HFF-Myc (cell line): ENCODE results near the gene SIGLEC9.
A peak's percentile ranks its signal among the peaks of the same experiment; 100 is the strongest.

Experiments used
- DNase-seq: peaks from one replicate; pipeline ENCODE4 v3.0.0-alpha.2; 2011; ENCODE audit warnings: low read depth; ENCODE audit errors: extremely low read depth
- H3K4me3 ChIP-seq: replicated peaks from 2 replicates; pipeline ENCODE4 v1.5.1; 2011; ENCODE audit warnings: low read depth, mild to moderate bottlenecking, control low read depth, low read length
- TF ChIP-seq, protein P1 (sequence below): IDR thresholded peaks from 2 replicates; pipeline ENCODE4 v1.5.1; 2012; ENCODE audit warnings: mild to moderate bottlenecking, low read depth, low read length, control low read depth; ENCODE audit errors: missing control alignments

Gene SIGLEC9

DNA sequence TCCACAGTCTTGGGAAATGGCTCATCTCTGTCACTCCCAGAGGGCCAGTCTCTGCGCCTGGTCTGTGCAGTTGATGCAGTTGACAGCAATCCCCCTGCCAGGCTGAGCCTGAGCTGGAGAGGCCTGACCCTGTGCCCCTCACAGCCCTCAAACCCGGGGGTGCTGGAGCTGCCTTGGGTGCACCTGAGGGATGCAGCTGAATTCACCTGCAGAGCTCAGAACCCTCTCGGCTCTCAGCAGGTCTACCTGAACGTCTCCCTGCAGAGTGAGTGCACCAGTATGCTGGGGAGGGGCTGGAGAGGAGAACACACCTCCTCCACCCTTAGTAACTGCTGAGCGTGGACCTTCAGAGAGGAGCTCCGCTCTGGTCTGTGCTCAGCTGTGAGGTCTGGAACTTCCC is 2.3 kb downstream of the SIGLEC9 start:
- no peak for DNase-seq
- TF ChIP-seq, protein P1, sequence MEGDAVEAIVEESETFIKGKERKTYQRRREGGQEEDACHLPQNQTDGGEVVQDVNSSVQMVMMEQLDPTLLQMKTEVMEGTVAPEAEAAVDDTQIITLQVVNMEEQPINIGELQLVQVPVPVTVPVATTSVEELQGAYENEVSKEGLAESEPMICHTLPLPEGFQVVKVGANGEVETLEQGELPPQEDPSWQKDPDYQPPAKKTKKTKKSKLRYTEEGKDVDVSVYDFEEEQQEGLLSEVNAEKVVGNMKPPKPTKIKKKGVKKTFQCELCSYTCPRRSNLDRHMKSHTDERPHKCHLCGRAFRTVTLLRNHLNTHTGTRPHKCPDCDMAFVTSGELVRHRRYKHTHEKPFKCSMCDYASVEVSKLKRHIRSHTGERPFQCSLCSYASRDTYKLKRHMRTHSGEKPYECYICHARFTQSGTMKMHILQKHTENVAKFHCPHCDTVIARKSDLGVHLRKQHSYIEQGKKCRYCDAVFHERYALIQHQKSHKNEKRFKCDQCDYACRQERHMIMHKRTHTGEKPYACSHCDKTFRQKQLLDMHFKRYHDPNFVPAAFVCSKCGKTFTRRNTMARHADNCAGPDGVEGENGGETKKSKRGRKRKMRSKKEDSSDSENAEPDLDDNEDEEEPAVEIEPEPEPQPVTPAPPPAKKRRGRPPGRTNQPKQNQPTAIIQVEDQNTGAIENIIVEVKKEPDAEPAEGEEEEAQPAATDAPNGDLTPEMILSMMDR = no peak
- no peak overlapping the region for H3K4me3 ChIP-seq

DNA sequence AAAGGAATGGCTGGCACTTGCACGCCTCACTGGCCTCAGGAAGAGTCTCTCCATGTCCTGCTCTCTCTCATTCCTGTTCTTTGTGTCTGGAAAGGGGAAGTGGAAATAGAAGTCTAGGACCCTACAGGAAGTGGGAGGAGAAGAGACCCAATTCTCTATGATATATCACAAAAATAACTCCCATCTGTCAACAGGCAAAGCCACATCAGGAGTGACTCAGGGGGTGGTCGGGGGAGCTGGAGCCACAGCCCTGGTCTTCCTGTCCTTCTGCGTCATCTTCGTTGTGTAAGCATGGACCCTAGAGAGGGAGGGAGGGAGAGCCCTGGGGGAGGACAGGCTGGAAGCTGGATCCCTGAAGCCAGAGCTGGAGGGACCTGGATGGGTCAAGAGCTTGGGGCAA is 3.0 kb downstream of the SIGLEC9 start:
- TF ChIP-seq, protein P1 = no peak
- H3K4me3 ChIP-seq = no peak overlapping the region
- no peak for DNase-seq

DNA sequence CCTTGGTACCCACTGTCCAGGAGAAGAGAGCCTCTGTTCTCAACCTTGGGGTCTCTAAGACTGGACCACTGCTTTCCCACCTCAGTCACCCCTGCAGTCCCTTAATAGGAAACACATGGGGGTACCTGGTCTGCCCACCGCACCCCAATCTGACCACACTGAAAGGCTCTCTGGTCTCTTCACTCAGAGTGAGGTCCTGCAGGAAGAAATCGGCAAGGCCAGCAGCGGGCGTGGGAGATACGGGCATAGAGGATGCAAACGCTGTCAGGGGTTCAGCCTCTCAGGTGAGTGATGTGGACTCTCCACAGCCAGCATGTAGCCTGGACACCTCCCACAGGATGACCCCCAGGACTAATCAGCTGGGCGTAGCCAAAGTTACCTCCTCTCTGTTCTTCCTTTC is 3.5 kb downstream of the SIGLEC9 start:
- DNase-seq = no peak
- TF ChIP-seq, protein P1 = no peak
- no peak overlapping the region for H3K4me3 ChIP-seq

DNA sequence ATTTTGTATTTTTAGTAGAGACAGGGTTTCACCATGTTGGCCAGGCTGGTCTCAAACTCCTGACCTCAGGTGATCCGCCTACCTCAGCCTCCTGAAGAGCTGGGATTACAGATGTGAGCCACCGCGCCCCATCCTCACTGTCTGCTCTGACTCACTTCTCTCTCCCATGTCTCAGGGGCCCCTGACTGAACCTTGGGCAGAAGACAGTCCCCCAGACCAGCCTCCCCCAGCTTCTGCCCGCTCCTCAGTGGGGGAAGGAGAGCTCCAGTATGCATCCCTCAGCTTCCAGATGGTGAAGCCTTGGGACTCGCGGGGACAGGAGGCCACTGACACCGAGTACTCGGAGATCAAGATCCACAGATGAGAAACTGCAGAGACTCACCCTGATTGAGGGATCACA is 5.0 kb downstream of the SIGLEC9 start:
- no peak overlapping the region for H3K4me3 ChIP-seq
- DNase-seq = no peak
- TF ChIP-seq, protein P1 = no peak

DNA sequence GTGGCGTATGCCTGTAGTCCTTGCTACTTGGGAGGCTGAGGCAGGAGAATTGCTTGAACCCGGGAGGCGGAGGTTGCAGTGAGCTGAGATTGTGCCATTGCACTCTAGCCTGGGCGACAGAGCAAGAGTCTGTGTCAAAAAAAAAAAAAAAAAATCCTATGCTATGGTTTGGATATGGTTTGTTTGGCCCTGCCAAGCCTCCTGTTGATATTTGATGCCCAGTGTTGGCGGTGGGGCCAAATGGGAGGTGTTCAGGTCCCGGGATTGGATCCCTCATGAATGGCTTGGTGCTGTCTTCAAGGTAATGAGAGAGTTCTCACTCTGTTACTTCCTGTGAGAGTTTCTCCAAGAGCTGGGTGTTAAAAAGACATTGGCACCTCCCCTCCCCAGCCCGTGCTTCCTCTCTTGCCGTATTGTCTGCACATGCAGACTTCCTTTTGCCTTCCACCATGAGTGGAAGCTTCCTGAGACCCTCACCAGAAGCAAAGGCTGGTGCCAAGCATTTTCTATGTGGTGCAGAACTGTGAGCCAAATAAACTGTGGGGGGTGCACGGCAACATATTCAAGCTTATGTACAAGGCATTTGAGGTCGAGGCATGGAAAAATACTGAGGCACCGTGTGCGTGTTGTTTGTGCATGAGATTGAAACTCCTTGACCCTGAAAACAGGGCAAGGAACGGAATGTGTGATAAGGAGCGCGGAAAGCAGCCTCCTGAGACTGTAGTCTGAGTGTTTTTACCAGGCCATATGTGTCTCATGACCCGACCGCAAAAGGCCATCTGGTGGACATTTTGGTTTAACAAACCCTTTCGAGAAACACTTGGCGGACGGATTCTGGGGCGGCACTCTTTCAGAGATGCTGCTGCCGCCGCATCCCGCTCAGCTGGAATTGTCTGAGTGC is 7.3 kb downstream of the SIGLEC9 start:
- TF ChIP-seq, protein P1 = no peak
- H3K4me3 ChIP-seq = no peak overlapping the region
- DNase-seq = peak; percentile 21

DNA sequence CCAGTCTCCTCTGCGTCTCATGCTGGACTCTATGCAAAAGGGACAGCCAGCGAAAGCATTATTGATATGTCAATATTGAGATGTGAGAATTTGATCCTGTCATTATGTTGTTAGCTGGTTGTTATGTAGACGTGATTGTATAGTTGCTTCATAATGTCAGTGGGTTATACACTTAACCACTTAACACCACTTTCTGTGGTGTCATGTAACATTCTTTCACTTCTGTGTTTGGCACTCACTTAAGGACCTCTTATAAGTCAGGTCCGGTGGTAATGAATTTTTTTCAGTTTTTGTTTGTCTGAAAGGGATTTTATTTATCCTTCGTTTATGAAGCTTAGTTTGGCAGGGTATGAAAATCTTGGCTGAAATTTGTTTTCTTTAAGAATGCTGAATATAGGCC is 10.3 kb downstream of the SIGLEC9 start:
- TF ChIP-seq, protein P1 = no peak

More for the DNA sequence above, 10.3 kb downstream of the SIGLEC9 start:
- H3K4me3 ChIP-seq = no peak overlapping the region
- no peak for DNase-seq
